ENCODE data around the gene CNTNAP2.
"Not testable (repeated sequence)": the region's sequence is repeated elsewhere in the genome, so short reads cannot be mapped to it uniquely, and the experiment has no call there.

The CNTNAP2 gene

GRCh38 chr7:146892151-146892550 lies 775.5 kb downstream of the CNTNAP2 start:
- DNase-seq (ENCODE audit: low spot score) = no peak

- DNase-seq (ENCODE audit: low spot score) = no peak
These were observed 778.3 kb downstream of the CNTNAP2 start for GRCh38 chr7:146894927-146895326.

GRCh38 chr7:146902266-146902665 lies 785.7 kb downstream of the CNTNAP2 start:
- no peak for DNase-seq (ENCODE audit: low spot score)

GRCh38 chr7:146902728-146903127 lies 786.1 kb downstream of the CNTNAP2 start:
- no peak for DNase-seq (ENCODE audit: low spot score)

- DNase-seq (ENCODE audit: low spot score) = not testable (repeated sequence)
These were observed 789.1 kb downstream of the CNTNAP2 start for GRCh38 chr7:146905746-146906145.

GRCh38 chr7:146922782-146923181 lies 806.2 kb downstream of the CNTNAP2 start:
- no peak for DNase-seq (ENCODE audit: low spot score)

GRCh38 chr7:146926841-146927240 lies 810.2 kb downstream of the CNTNAP2 start:
- no peak for DNase-seq (ENCODE audit: low spot score)

GRCh38 chr7:146937836-146938235 lies 821.2 kb downstream of the CNTNAP2 start:
- no peak for DNase-seq (ENCODE audit: low spot score)

GRCh38 chr7:146943483-146943882 lies 826.9 kb downstream of the CNTNAP2 start:
- no peak for DNase-seq (ENCODE audit: low spot score)

GRCh38 chr7:146948703-146949102 lies 832.1 kb downstream of the CNTNAP2 start:
- DNase-seq (ENCODE audit: low spot score) = no peak

GRCh38 chr7:146956321-146956720 lies 839.7 kb downstream of the CNTNAP2 start:
- DNase-seq (ENCODE audit: low spot score) = no peak

- DNase-seq (ENCODE audit: low spot score) = no peak
These were observed 840.3 kb downstream of the CNTNAP2 start for GRCh38 chr7:146956853-146957252.

GRCh38 chr7:146960773-146961391 lies 844.3 kb downstream of the CNTNAP2 start:
- no peak for DNase-seq (ENCODE audit: low spot score)

- DNase-seq (ENCODE audit: low spot score) = no peak
These were observed 845.0 kb downstream of the CNTNAP2 start for GRCh38 chr7:146961617-146962016.

- DNase-seq (ENCODE audit: low spot score) = no peak
These were observed 849.7 kb downstream of the CNTNAP2 start for GRCh38 chr7:146966274-146966673.

- no peak for DNase-seq (ENCODE audit: low spot score)
These were observed 865.9 kb downstream of the CNTNAP2 start for GRCh38 chr7:146982482-146982881.

- no peak for DNase-seq (ENCODE audit: low spot score)
These were observed 875.0 kb downstream of the CNTNAP2 start for GRCh38 chr7:146991596-146991995.

GRCh38 chr7:146993764-146994163 lies 877.2 kb downstream of the CNTNAP2 start:
- DNase-seq (ENCODE audit: low spot score) = no peak

GRCh38 chr7:147008530-147008929 lies 891.9 kb downstream of the CNTNAP2 start:
- no peak for DNase-seq (ENCODE audit: low spot score)

GRCh38 chr7:147012666-147013065 lies 896.1 kb downstream of the CNTNAP2 start:
- DNase-seq (ENCODE audit: low spot score) = no peak

- no peak for DNase-seq (ENCODE audit: low spot score)
These were observed 897.2 kb downstream of the CNTNAP2 start for GRCh38 chr7:147013825-147014224.

GRCh38 chr7:147014286-147014955 lies 897.8 kb downstream of the CNTNAP2 start:
- DNase-seq (ENCODE audit: low spot score) = no peak

- DNase-seq (ENCODE audit: low spot score) = no peak
These were observed 899.4 kb downstream of the CNTNAP2 start for GRCh38 chr7:147015999-147016398.

GRCh38 chr7:147022056-147022455 lies 905.5 kb downstream of the CNTNAP2 start:
- no peak for DNase-seq (ENCODE audit: low spot score)

Data from activated CD4-positive, alpha-beta T cell treated with anti-CD3 and anti-CD28 coated beads, Interleukin-2, Interleukin-4, amounts not matched to agents 100 ng/mL and 50 ng/mL, durations not matched to agents 16 hours and 8 hours (primary cell).